Neural progenitor cell (in vitro differentiated cells): ENCODE data around the gene POFUT1.

Experiments
- EZH2 ChIP-seq: fragments of 200-600 bp; sonication (generic); IDR thresholded peaks from 2 replicates; pipeline ENCODE4 v1.6.1; 2017; ENCODE audit warnings: antibody characterized with exemption, mild to moderate bottlenecking, moderate library complexity
- EZH2phosphoT487 ChIP-seq: fragments of 200-600 bp; sonication (generic); IDR thresholded peaks from 2 replicates; pipeline ENCODE4 v1.6.1; 2017; ENCODE audit warnings: antibody characterized with exemption
- TF ChIP-seq, protein P1 (sequence below): fragments of 200-600 bp; sonication (generic); IDR thresholded peaks from 2 replicates; pipeline ENCODE4 v1.5.1; 2017; ENCODE audit warnings: antibody characterized with exemption, mild to moderate bottlenecking

GRCh38 chr20:32206760-32207625 lies 687 bp upstream of the POFUT1 start:
- TF ChIP-seq, protein P1, sequence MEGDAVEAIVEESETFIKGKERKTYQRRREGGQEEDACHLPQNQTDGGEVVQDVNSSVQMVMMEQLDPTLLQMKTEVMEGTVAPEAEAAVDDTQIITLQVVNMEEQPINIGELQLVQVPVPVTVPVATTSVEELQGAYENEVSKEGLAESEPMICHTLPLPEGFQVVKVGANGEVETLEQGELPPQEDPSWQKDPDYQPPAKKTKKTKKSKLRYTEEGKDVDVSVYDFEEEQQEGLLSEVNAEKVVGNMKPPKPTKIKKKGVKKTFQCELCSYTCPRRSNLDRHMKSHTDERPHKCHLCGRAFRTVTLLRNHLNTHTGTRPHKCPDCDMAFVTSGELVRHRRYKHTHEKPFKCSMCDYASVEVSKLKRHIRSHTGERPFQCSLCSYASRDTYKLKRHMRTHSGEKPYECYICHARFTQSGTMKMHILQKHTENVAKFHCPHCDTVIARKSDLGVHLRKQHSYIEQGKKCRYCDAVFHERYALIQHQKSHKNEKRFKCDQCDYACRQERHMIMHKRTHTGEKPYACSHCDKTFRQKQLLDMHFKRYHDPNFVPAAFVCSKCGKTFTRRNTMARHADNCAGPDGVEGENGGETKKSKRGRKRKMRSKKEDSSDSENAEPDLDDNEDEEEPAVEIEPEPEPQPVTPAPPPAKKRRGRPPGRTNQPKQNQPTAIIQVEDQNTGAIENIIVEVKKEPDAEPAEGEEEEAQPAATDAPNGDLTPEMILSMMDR: no peak
- TF ChIP-seq EZH2 (no peak), EZH2phosphoT487 (no peak)
